Measurements from ENCODE around the gene SOWAHA.

Gene SOWAHA

GRCh38 chr5:132830436-132831094 is 17.5 kb downstream of the SOWAHA start, which contains the start of gene SHROOM1:
Gene SHROOM1, minus strand, starts transcription at chr5:132830647. Its CDS starts 4,507 bp downstream, at chr5:132826140.
- Histone ChIP-seq H3K36me3 (ENCODE audit: control insufficient read depth in 1 of 2, insufficient read depth in 2 of 2, low read length in 2 of 2) (no peaks in the 10 kb centered on the region), H3K18ac (ENCODE audit: low read length) (peak within 1 kb of the TSS; percentile 92), H3K4ac (ENCODE audit: low read depth, low read length) (peak within 1 kb of the TSS; percentile 50), H2BK12ac (ENCODE audit: low read length) (no peak within 1 kb of the TSS), H3K14ac (ENCODE audit: low read length) (peak within 1 kb of the TSS; percentile 94), H3K4me2 (ENCODE audit: low read length) (peak within 1 kb of the TSS; percentile 81), H2AK5ac (ENCODE audit: low read length) (peak within 1 kb of the TSS; percentile 44), H4K8ac (ENCODE audit: low read depth, low read length) (peak within 1 kb of the TSS; percentile 91), H3K9me3 (ENCODE audit: insufficient read depth, low read depth, low read length) (no peaks in the 10 kb centered on the region), H4K91ac (ENCODE audit: low read depth, low read length) (peak within 1 kb of the TSS; percentile 93), H3K23ac (ENCODE audit: low read length) (no peak within 1 kb of the TSS), H3K79me1 (ENCODE audit: low read length) (peaks cover 14% of the 10 kb centered on the region), H2AFZ (ENCODE audit: insufficient read depth, low read length, poor library complexity) (peak within 1 kb of the TSS; percentile 94), H3K4me1 (ENCODE audit: control insufficient read depth in 1 of 2, insufficient read depth in 2 of 2, low read length in 2 of 2) (peaks cover 17 to 18% of the 10 kb centered on the region in 2 experiments), H4K12ac (ENCODE audit: low read depth, low read length) (peak within 1 kb of the TSS; percentile 79), H3K27ac (ENCODE audit: low read depth, low read length) (peak within 1 kb of the TSS; percentile 24), H3K27me3 (ENCODE audit: insufficient read depth, low read length) (no peaks in the 10 kb centered on the region), H2BK120ac (ENCODE audit: insufficient read depth, low read length, poor library complexity) (peak within 1 kb of the TSS; percentile 78), H3K4me3 (ENCODE audit: low read depth, low read length) (peak within 1 kb of the TSS; percentile 76), H2BK5ac (ENCODE audit: low read depth, low read length, poor library complexity) (peak within 1 kb of the TSS; percentile 31), H3K9ac (ENCODE audit: low read length) (peak within 1 kb of the TSS; percentile 70), H3K79me2 (ENCODE audit: control insufficient read depth, insufficient read depth, low read length, poor library complexity) (peaks cover 6% of the 10 kb centered on the region)
- peak; percentile 52 to 67 for DNase-seq
- WGBS (ENCODE audit: extremely low coverage, insufficient coverage, insufficient read length): no CpG with 5 or more reads among the region's 78 CpGs

- H3K79me2 ChIP-seq (ENCODE audit: control insufficient read depth, insufficient read depth, low read length, poor library complexity): peaks cover 6% of the 10 kb centered on the region
- H2AK5ac ChIP-seq (ENCODE audit: low read length): peak overlapping the region; percentile 3
- H3K4me1 ChIP-seq (ENCODE audit: control insufficient read depth in 1 of 2, insufficient read depth in 2 of 2, low read length in 2 of 2): peaks cover 11% of the 10 kb centered on the region in 2 experiments
- no peak for DNase-seq
- H4K8ac ChIP-seq (ENCODE audit: low read depth, low read length): peak overlapping the region; percentile 91
- H3K36me3 ChIP-seq (ENCODE audit: control insufficient read depth in 1 of 2, insufficient read depth in 2 of 2, low read length in 2 of 2): no peaks in the 10 kb centered on the region
- H3K23ac ChIP-seq (ENCODE audit: low read length): no peak overlapping the region
- no peak overlapping the region for H2BK120ac ChIP-seq (ENCODE audit: insufficient read depth, low read length, poor library complexity)
- no peaks in the 10 kb centered on the region for H3K9me3 ChIP-seq (ENCODE audit: insufficient read depth, low read depth, low read length)
- H3K27ac ChIP-seq (ENCODE audit: low read depth, low read length): no peak overlapping the region
- H3K14ac ChIP-seq (ENCODE audit: low read length): no peak overlapping the region
- peak overlapping the region; percentile 73 for H4K12ac ChIP-seq (ENCODE audit: low read depth, low read length)
- H3K27me3 ChIP-seq (ENCODE audit: insufficient read depth, low read length): no peaks in the 10 kb centered on the region
- peak overlapping the region; percentile 93 for H4K91ac ChIP-seq (ENCODE audit: low read depth, low read length)
- no peak overlapping the region for H3K9ac ChIP-seq (ENCODE audit: low read length)
- H2BK5ac ChIP-seq (ENCODE audit: low read depth, low read length, poor library complexity): no peak overlapping the region
- H3K4ac ChIP-seq (ENCODE audit: low read depth, low read length): no peak overlapping the region
- H2BK12ac ChIP-seq (ENCODE audit: low read length): no peak overlapping the region
- H3K18ac ChIP-seq (ENCODE audit: low read length): no peak overlapping the region
- peaks cover 9% of the 10 kb centered on the region for H3K79me1 ChIP-seq (ENCODE audit: low read length)
- no CpG with 5 or more reads among the region's 15 CpGs for WGBS (ENCODE audit: extremely low coverage, insufficient coverage, insufficient read length)
- H2AFZ ChIP-seq (ENCODE audit: insufficient read depth, low read length, poor library complexity): no peak overlapping the region
- H3K4me2 ChIP-seq (ENCODE audit: low read length): peak overlapping the region; percentile 81
- H3K4me3 ChIP-seq (ENCODE audit: low read depth, low read length): peak overlapping the region; percentile 76
Measured at GRCh38 chr5:132831095-132831860, 18.2 kb downstream of the SOWAHA start.

GRCh38 chr5:132832612-132833011 is 19.5 kb downstream of the SOWAHA start:
- Histone ChIP-seq H3K36me3 (ENCODE audit: control insufficient read depth in 1 of 2, insufficient read depth in 2 of 2, low read length in 2 of 2) (no peaks in the 10 kb centered on the region), H4K8ac (ENCODE audit: low read depth, low read length) (no peak overlapping the region), H2AFZ (ENCODE audit: insufficient read depth, low read length, poor library complexity) (no peak overlapping the region), H2BK12ac (ENCODE audit: low read length) (no peak overlapping the region), H3K4ac (ENCODE audit: low read depth, low read length) (no peak overlapping the region), H2AK5ac (ENCODE audit: low read length) (no peak overlapping the region), H2BK5ac (ENCODE audit: low read depth, low read length, poor library complexity) (no peak overlapping the region), H3K4me2 (ENCODE audit: low read length) (no peak overlapping the region), H4K91ac (ENCODE audit: low read depth, low read length) (no peak overlapping the region), H3K4me3 (ENCODE audit: low read depth, low read length) (no peak overlapping the region), H3K4me1 (ENCODE audit: control insufficient read depth in 1 of 2, insufficient read depth in 2 of 2, low read length in 2 of 2) (peaks cover 8 to 9% of the 10 kb centered on the region in 2 experiments), H3K18ac (ENCODE audit: low read length) (no peak overlapping the region), H3K79me2 (ENCODE audit: control insufficient read depth, insufficient read depth, low read length, poor library complexity) (peaks cover 6% of the 10 kb centered on the region), H3K23ac (ENCODE audit: low read length) (no peak overlapping the region), H4K12ac (ENCODE audit: low read depth, low read length) (no peak overlapping the region), H3K9me3 (ENCODE audit: insufficient read depth, low read depth, low read length) (no peaks in the 10 kb centered on the region), H3K14ac (ENCODE audit: low read length) (no peak overlapping the region), H3K9ac (ENCODE audit: low read length) (no peak overlapping the region), H3K27ac (ENCODE audit: low read depth, low read length) (no peak overlapping the region), H2BK120ac (ENCODE audit: insufficient read depth, low read length, poor library complexity) (no peak overlapping the region), H3K79me1 (ENCODE audit: low read length) (peaks cover 9% of the 10 kb centered on the region), H3K27me3 (ENCODE audit: insufficient read depth, low read length) (no peaks in the 10 kb centered on the region)
- no peak for DNase-seq
- no CpG with 5 or more reads among the region's 5 CpGs for WGBS (ENCODE audit: extremely low coverage, insufficient coverage, insufficient read length)

GRCh38 chr5:132834057-132834456 is 21.0 kb downstream of the SOWAHA start:
- H3K9me3 ChIP-seq (ENCODE audit: insufficient read depth, low read depth, low read length): no peaks in the 10 kb centered on the region
- no CpG with 5 or more reads among the region's 3 CpGs for WGBS (ENCODE audit: extremely low coverage, insufficient coverage, insufficient read length)

More at GRCh38 chr5:132834057-132834456, 21.0 kb downstream of the SOWAHA start:
- H3K9ac ChIP-seq (ENCODE audit: low read length): no peak overlapping the region
- no peak overlapping the region for H3K27ac ChIP-seq (ENCODE audit: low read depth, low read length)
- no peak overlapping the region for H2AK5ac ChIP-seq (ENCODE audit: low read length)
- no peaks in the 10 kb centered on the region for H3K36me3 ChIP-seq (ENCODE audit: control insufficient read depth in 1 of 2, insufficient read depth in 2 of 2, low read length in 2 of 2)
- no peak overlapping the region for H2BK120ac ChIP-seq (ENCODE audit: insufficient read depth, low read length, poor library complexity)
- peaks cover 9% of the 10 kb centered on the region for H3K79me1 ChIP-seq (ENCODE audit: low read length)
- no peak for DNase-seq
- H3K27me3 ChIP-seq (ENCODE audit: insufficient read depth, low read length): no peaks in the 10 kb centered on the region
- H2AFZ ChIP-seq (ENCODE audit: insufficient read depth, low read length, poor library complexity): no peak overlapping the region
- H2BK12ac ChIP-seq (ENCODE audit: low read length): no peak overlapping the region
- H4K91ac ChIP-seq (ENCODE audit: low read depth, low read length): no peak overlapping the region
- H2BK5ac ChIP-seq (ENCODE audit: low read depth, low read length, poor library complexity): no peak overlapping the region
- H3K4me1 ChIP-seq (ENCODE audit: control insufficient read depth in 1 of 2, insufficient read depth in 2 of 2, low read length in 2 of 2): peaks cover 8 to 9% of the 10 kb centered on the region in 2 experiments
- no peak overlapping the region for H3K18ac ChIP-seq (ENCODE audit: low read length)
- no peak overlapping the region for H4K8ac ChIP-seq (ENCODE audit: low read depth, low read length)
- H3K79me2 ChIP-seq (ENCODE audit: control insufficient read depth, insufficient read depth, low read length, poor library complexity): peaks cover 6% of the 10 kb centered on the region
- H3K14ac ChIP-seq (ENCODE audit: low read length): no peak overlapping the region
- no peak overlapping the region for H4K12ac ChIP-seq (ENCODE audit: low read depth, low read length)
- no peak overlapping the region for H3K4me3 ChIP-seq (ENCODE audit: low read depth, low read length)
- H3K4me2 ChIP-seq (ENCODE audit: low read length): no peak overlapping the region
- no peak overlapping the region for H3K4ac ChIP-seq (ENCODE audit: low read depth, low read length)
- no peak overlapping the region for H3K23ac ChIP-seq (ENCODE audit: low read length)
